HEK293 (cell line): ENCODE data around the gene C2CD5.

Experiments used
- CTCF ChIA-PET: fragments of 350-600 bp; formaldehyde crosslinking; extraction: SDS; loops from one replicate; lab custom pipeline; 2021; ENCODE audit warnings: antibody characterized with exemption; lab: Yijun Ruan, JAX
- POLR2A ChIA-PET: fragments of 300-600 bp; formaldehyde crosslinking; extraction: SDS; loops from one replicate; lab custom pipeline; 2020; ENCODE audit warnings: antibody characterized with exemption, inconsistent platforms; lab: Yijun Ruan, JAX
- H3K27ac ChIP-seq: fragments of 200-500 bp; sonication (Bioruptor generic); 2 replicates; pipeline ENCODE4 v1.5.1; 2014; ENCODE audit warnings: low read depth, low read length, control low read depth, inconsistent platforms; ENCODE audit errors: extremely low read depth
- H3K36me3 ChIP-seq, 2 experiments: fragments of 200-500 bp in 1 of 2; sonication (Bioruptor generic) in 1 of 2; 1 replicate in 1 of 2; 2 replicates in 1 of 2; pipeline ENCODE4 v1.5.1; 2014 to 2017; ENCODE audit warnings: inconsistent platforms in 2 of 2, low read length in 2 of 2; ENCODE audit not compliant: control insufficient read depth in 2 of 2, insufficient read depth in 1 of 2
- H3K4me1 ChIP-seq: fragments of 200-500 bp; sonication (Bioruptor generic); 2 replicates; pipeline ENCODE4 v1.5.1; 2014; ENCODE audit warnings: mild to moderate bottlenecking, low read length, inconsistent platforms; ENCODE audit not compliant: control insufficient read depth, insufficient read depth
- H3K4me3 ChIP-seq: 2 replicates; pipeline ENCODE4 v1.5.1; 2011; ENCODE audit warnings: low read depth, mild to moderate bottlenecking, control low read depth, low read length, moderate library complexity
- H3K9me3 ChIP-seq: fragments of 200-500 bp; sonication (Bioruptor generic); 2 replicates; pipeline ENCODE4 v1.5.1; 2014; ENCODE audit warnings: low read depth, low read length, inconsistent platforms; ENCODE audit not compliant: control insufficient read depth, insufficient read depth
- GLI4 ChIP-seq: fragments of 450-650 bp; formaldehyde crosslinking; IDR thresholded peaks from 2 replicates; pipeline ENCODE4 v1.5.1; 2016; ENCODE audit warnings: missing biosample characterization, missing genetic modification characterization
- MYNN ChIP-seq: fragments of 450-650 bp; formaldehyde crosslinking; IDR thresholded peaks from 2 replicates; pipeline ENCODE4 v1.5.1; 2016; ENCODE audit warnings: missing biosample characterization, missing genetic modification characterization, borderline replicate concordance
- MZF1 ChIP-seq: fragments of 450-650 bp; formaldehyde crosslinking; IDR thresholded peaks from 2 replicates; pipeline ENCODE4 v1.5.1; 2017; ENCODE audit warnings: missing biosample characterization, missing genetic modification characterization, borderline replicate concordance
- OSR2 ChIP-seq: fragments of 450-650 bp; formaldehyde crosslinking; IDR thresholded peaks from 2 replicates; pipeline ENCODE4 v1.5.1; 2016; ENCODE audit warnings: missing biosample characterization, missing genetic modification characterization
- SETDB1 ChIP-seq: IDR thresholded peaks from one replicate; pipeline ENCODE4 v1.6.1; 2017; ENCODE audit warnings: mild to moderate bottlenecking, low read length, moderate library complexity, mixed read lengths; ENCODE audit not compliant: insufficient read length
- SP2 ChIP-seq: fragments of 450-650 bp; formaldehyde crosslinking; IDR thresholded peaks from 2 replicates; pipeline ENCODE4 v1.5.1; 2016; ENCODE audit warnings: missing biosample characterization, missing genetic modification characterization
- SP7 ChIP-seq: fragments of 450-650 bp; formaldehyde crosslinking; IDR thresholded peaks from 2 replicates; pipeline ENCODE4 v1.5.1; 2016; ENCODE audit warnings: missing biosample characterization, missing genetic modification characterization
- ZBTB1 ChIP-seq: fragments of 450-650 bp; formaldehyde crosslinking; IDR thresholded peaks from 2 replicates; pipeline ENCODE4 v1.5.1; 2016; ENCODE audit warnings: missing biosample characterization, missing genetic modification characterization
- ZBTB17 ChIP-seq: fragments of 450-650 bp; formaldehyde crosslinking; IDR thresholded peaks from 2 replicates; pipeline ENCODE4 v1.5.1; 2016; ENCODE audit warnings: missing biosample characterization, missing genetic modification characterization
- ZBTB7A ChIP-seq: fragments of 450-650 bp; formaldehyde crosslinking; IDR thresholded peaks from 2 replicates; pipeline ENCODE4 v1.5.1; 2016; ENCODE audit warnings: low read depth, missing biosample characterization, missing genetic modification characterization
- ZFP37 ChIP-seq: fragments of 450-650 bp; formaldehyde crosslinking; IDR thresholded peaks from 2 replicates; pipeline ENCODE4 v1.5.1; 2016; ENCODE audit warnings: missing biosample characterization, missing genetic modification characterization
- ZIC2 ChIP-seq: fragments of 450-650 bp; formaldehyde crosslinking; IDR thresholded peaks from 2 replicates; pipeline ENCODE4 v1.5.1; 2016; ENCODE audit warnings: missing biosample characterization, missing genetic modification characterization
- ZNF132 ChIP-seq: fragments of 450-650 bp; formaldehyde crosslinking; IDR thresholded peaks from 2 replicates; pipeline ENCODE4 v1.5.1; 2017; ENCODE audit warnings: missing biosample characterization, missing genetic modification characterization, borderline replicate concordance
- ZNF146 ChIP-seq: fragments of 450-650 bp; formaldehyde crosslinking; IDR thresholded peaks from 2 replicates; pipeline ENCODE4 v1.5.1; 2016; ENCODE audit warnings: missing biosample characterization, missing genetic modification characterization
- ZNF214 ChIP-seq: fragments of 450-650 bp; formaldehyde crosslinking; IDR thresholded peaks from 2 replicates; pipeline ENCODE4 v1.5.1; 2017; ENCODE audit warnings: missing biosample characterization, mild to moderate bottlenecking, missing genetic modification characterization, borderline replicate concordance
- ZNF274 ChIP-seq, 2 experiments: fragments of 200-500 bp in 1 of 2; fragments of 450-650 bp in 1 of 2; sonication (Bioruptor generic) in 1 of 2; formaldehyde crosslinking in 1 of 2; IDR thresholded peaks; 2 replicates each; pipeline versions ENCODE4 v1.5.1 to v1.6.1; 2014 to 2016; ENCODE audit warnings: borderline replicate concordance in 1 of 2, inconsistent platforms in 1 of 2, low read length in 1 of 2, missing biosample characterization in 1 of 2, missing genetic modification characterization in 1 of 2
- ZNF324 ChIP-seq: fragments of 450-650 bp; formaldehyde crosslinking; IDR thresholded peaks from 2 replicates; pipeline ENCODE4 v1.5.1; 2016; ENCODE audit warnings: missing biosample characterization, missing genetic modification characterization
- ZNF394 ChIP-seq: fragments of 450-650 bp; formaldehyde crosslinking; IDR thresholded peaks from 2 replicates; pipeline ENCODE4 v1.5.1; 2016; ENCODE audit warnings: missing biosample characterization, missing genetic modification characterization, mild to moderate bottlenecking, moderate library complexity, borderline replicate concordance
- ZNF530 ChIP-seq: fragments of 450-650 bp; formaldehyde crosslinking; IDR thresholded peaks from 2 replicates; pipeline ENCODE4 v1.5.1; 2016; ENCODE audit warnings: low read depth, missing biosample characterization, missing genetic modification characterization
- ZNF544 ChIP-seq: fragments of 450-650 bp; formaldehyde crosslinking; IDR thresholded peaks from 2 replicates; pipeline ENCODE4 v1.5.0; 2017; ENCODE audit warnings: missing biosample characterization, missing genetic modification characterization
- ZNF555 ChIP-seq: fragments of 450-650 bp; formaldehyde crosslinking; conservative IDR thresholded peaks from 2 replicates; pipeline ENCODE4 v1.5.1; 2017; ENCODE audit warnings: missing biosample characterization, mild to moderate bottlenecking, missing genetic modification characterization, inconsistent platforms
- ZNF621 ChIP-seq: fragments of 450-650 bp; formaldehyde crosslinking; IDR thresholded peaks from 2 replicates; pipeline ENCODE4 v1.5.1; 2017; ENCODE audit warnings: missing biosample characterization, missing genetic modification characterization
- ZNF654 ChIP-seq: fragments of 450-650 bp; formaldehyde crosslinking; IDR thresholded peaks from 2 replicates; pipeline ENCODE4 v1.5.1; 2016; ENCODE audit warnings: low read depth, missing biosample characterization, missing genetic modification characterization
- ZNF677 ChIP-seq: fragments of 450-650 bp; IDR thresholded peaks from 2 replicates; pipeline ENCODE4 v1.5.0; 2018; ENCODE audit warnings: missing biosample characterization, mild to moderate bottlenecking, missing genetic modification characterization, moderate library complexity
- ZNF701 ChIP-seq: fragments of 450-650 bp; formaldehyde crosslinking; IDR thresholded peaks from 2 replicates; pipeline ENCODE4 v1.5.1; 2016; ENCODE audit warnings: missing biosample characterization, missing genetic modification characterization
- ZNF768 ChIP-seq: fragments of 450-650 bp; formaldehyde crosslinking; IDR thresholded peaks from 2 replicates; pipeline ENCODE4 v1.5.1; 2018; ENCODE audit warnings: missing biosample characterization, mild to moderate bottlenecking, missing genetic modification characterization
- ZNF776 ChIP-seq: fragments of 450-650 bp; formaldehyde crosslinking; IDR thresholded peaks from 2 replicates; pipeline ENCODE4 v1.5.0; 2017; ENCODE audit warnings: missing biosample characterization, missing genetic modification characterization, borderline replicate concordance
- TF ChIP-seq, protein P1 (sequence below): fragments of 450-650 bp; IDR thresholded peaks from 2 replicates; pipeline ENCODE4 v1.5.1; 2018; ENCODE audit warnings: missing biosample characterization, mild to moderate bottlenecking, missing genetic modification characterization

Gene C2CD5

DNA sequence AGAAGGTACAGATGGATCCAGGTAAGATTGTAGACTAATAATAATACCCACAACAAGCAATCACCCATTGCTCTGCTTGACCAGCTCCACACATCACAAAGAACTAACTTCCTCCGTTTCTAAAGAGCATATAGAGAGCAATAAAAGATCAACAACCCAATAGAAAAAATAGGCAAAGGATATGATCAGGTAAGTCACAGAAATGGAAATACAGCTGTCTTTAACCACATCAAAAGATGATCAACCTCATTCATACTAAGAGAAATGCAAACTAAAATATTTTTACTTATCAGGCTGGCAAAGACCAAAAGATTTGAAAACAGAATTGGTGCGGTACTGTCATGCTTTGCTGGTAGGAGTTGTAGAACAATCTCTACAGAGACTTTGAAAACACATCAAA, 8.9 kb downstream of the C2CD5 start (continued):
- no peak for TF ChIP-seq ZNF214 (tag by site-specific recombination)

DNA sequence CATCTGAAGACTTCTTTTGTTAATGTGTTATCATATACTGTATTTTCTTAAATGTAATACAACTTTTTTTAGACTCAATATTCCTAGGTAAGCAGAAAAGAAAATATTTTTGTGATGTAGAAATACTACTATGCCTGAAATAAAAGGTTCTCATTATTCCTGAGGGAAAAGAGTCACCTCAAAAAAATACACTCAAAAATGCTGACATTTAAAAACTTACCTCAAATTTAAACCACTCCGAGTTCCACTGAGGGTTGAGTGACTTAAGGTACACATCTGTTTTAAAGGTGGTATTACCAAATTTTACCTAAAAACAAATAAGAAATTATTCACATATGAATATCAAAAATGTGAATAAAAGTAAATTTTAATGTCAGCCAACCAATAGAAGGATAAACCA, 9.3 kb downstream of the C2CD5 start:
- H3K4me1 ChIP-seq, result 0 out of 2 replicates have a peak, but pooled peaks cover 2% of the 10 kb centered on the region
- TF ChIP-seq ZNF768 (tag by site-specific recombination), result no peak
- no peak for TF ChIP-seq SP7 (tag by site-specific recombination)
- no peak for TF ChIP-seq OSR2 (tag by site-specific recombination)
- TF ChIP-seq GLI4, result no peak
- no peak for TF ChIP-seq ZNF677
- ChIA-PET CTCF (interaction anchor here (0.5 kb wide), 1 partner anchor 389 kb away, joined by 3 read pairs; no protein-coding TSS in a partner anchor), POLR2A (no interaction called here)
- H3K27ac ChIP-seq, result no peak overlapping the region
- H3K4me3 ChIP-seq, result no peak overlapping the region
- no peaks in the 10 kb centered on the region for H3K9me3 ChIP-seq
- peaks cover 40 to 48% of the 10 kb centered on the region in 2 experiments for H3K36me3 ChIP-seq

DNA sequence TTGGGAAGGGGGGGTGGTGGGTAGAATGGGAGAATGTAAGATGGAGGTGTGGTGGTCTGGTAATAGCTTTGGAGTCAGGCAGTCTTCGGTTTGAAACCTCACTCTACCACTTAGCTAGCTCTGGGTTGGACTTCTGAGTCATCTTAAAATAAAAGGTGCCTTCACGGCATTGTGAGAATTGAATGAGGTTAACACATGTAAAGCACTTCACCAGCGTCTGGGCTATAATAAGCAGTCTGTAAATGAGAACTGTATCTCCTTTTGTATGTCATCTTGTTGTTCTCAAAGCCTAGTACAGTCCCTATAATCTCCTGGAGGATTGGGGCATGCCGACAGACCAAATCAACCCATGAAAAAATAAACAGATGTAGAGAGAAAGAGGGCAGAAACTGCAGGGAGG, 11.2 kb downstream of the C2CD5 start:
- Histone ChIP-seq H3K9me3 (no peaks in the 10 kb centered on the region), H3K4me3 (no peak overlapping the region)
- POLR2A ChIA-PET, result no interaction called here
- TF ChIP-seq ZNF530 (tag by site-specific recombination), result no peak
- TF ChIP-seq ZBTB1 (tag by site-specific recombination), result no peak
- no peak for TF ChIP-seq MYNN (tag by site-specific recombination)
- TF ChIP-seq ZNF146, result no peak
- no peak for TF ChIP-seq ZNF654 (tag by site-specific recombination)
- TF ChIP-seq MZF1 (tag by site-specific recombination), result no peak
- TF ChIP-seq, all 188 proteins: peak for 0
- Histone ChIP-seq H3K36me3 (peaks cover 40 to 50% of the 10 kb centered on the region in 2 experiments), H3K4me1 (no peaks in the 10 kb centered on the region), H3K27ac (no peak overlapping the region)
- CTCF ChIA-PET, result no interaction called here

DNA sequence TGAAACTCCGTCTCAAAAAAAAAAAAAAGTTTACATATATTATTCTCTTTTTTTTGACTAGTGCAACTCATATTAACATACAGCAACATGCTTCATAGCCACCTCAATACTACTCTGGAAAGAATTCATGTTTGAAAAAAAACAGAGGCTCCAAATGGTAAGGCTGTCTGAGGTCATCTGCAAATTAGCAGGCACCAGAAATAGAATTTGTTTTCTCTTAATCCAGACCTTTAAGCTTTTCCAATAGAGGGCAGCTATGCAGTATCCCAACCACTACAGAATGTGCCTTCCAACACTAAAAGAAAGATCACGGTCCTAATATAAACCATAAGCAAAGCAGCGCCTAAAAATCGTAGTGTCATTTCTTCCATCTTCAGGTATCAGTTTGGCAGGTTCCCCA, 12.0 kb downstream of the C2CD5 start:
- H3K36me3 ChIP-seq, result peaks cover 45 to 55% of the 10 kb centered on the region in 2 experiments
- ChIA-PET CTCF (interaction anchor here (0.6 kb wide), 1 partner anchor 292 kb away, joined by 4 read pairs; no protein-coding TSS in a partner anchor), POLR2A (no interaction called here)
- H3K9me3 ChIP-seq, result no peaks in the 10 kb centered on the region
- no peak overlapping the region for H3K27ac ChIP-seq
- no peaks in the 10 kb centered on the region for H3K4me1 ChIP-seq
- TF ChIP-seq ZNF555 (tag by site-specific recombination) (no peak), SETDB1 (no peak), SP2 (tag by site-specific recombination) (no peak), ZBTB17 (no peak), ZNF701 (tag by site-specific recombination) (no peak), ZBTB7A (no peak), ZNF394 (tag by site-specific recombination) (no peak), ZNF274 (IDR thresholded peaks at IDR 0.05; ENCODE audit: low read length) (no peak), ZNF274 (tag by site-specific recombination; IDR thresholded peaks at IDR 0.05; ENCODE audit: borderline replicate concordance) (no peak), ZNF324 (tag by site-specific recombination) (no peak), ZNF544 (tag by site-specific recombination) (no peak), MYNN (tag by site-specific recombination) (no peak), ZNF132 (tag by site-specific recombination) (no peak), ZFP37 (tag by site-specific recombination) (no peak), ZNF776 (no peak), ZNF654 (tag by site-specific recombination) (no peak), ZIC2 (no peak), GLI4 (no peak), ZNF621 (tag by site-specific recombination) (no peak)
- TF ChIP-seq, protein P1, sequence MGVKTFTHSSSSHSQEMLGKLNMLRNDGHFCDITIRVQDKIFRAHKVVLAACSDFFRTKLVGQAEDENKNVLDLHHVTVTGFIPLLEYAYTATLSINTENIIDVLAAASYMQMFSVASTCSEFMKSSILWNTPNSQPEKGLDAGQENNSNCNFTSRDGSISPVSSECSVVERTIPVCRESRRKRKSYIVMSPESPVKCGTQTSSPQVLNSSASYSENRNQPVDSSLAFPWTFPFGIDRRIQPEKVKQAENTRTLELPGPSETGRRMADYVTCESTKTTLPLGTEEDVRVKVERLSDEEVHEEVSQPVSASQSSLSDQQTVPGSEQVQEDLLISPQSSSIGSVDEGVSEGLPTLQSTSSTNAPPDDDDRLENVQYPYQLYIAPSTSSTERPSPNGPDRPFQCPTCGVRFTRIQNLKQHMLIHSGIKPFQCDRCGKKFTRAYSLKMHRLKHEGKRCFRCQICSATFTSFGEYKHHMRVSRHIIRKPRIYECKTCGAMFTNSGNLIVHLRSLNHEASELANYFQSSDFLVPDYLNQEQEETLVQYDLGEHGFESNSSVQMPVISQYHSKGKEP (tag by site-specific recombination), result no peak
- no peak overlapping the region for H3K4me3 ChIP-seq
